GM04503 (cell line): Measurements from ENCODE around the gene CCDC27.

Experiments used
- DNase-seq: peaks from one replicate; pipeline ENCODE4 v3.0.0-alpha.2; 2012; ENCODE audit warnings: low read depth

The CCDC27 gene

DNA sequence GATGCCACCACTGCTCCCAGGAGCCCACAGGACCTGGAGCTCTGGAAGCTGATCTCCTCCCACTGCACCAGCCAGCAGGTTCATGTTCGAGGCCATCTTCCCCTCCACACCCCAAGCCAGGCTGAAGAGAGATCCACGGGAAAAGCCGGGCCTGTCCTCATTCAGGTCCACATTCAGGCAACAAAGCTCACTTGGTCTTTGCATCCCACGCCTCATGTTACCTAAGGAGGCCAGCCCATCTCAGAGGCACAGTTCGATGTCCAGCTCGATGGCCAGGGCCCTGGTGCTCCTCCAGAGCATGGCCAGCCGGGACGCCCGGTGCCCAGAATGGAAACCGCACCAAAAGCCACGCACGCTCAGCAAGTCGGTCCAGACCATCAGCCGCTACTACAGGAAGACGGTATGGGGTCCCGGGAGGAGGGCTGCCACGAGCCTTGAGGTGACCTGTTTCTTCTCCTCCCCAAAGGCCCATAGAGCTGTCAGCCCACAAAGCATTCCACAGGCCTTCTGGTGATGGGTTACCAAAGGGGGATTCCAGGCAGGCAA lies at the start of gene CCDC27:
CCDC27 (plus strand) TSS at position 51 of the 546 bp plus-strand sequence; CDS start at position 83, 32 bp downstream.
- DNase-seq = no peak

- DNase-seq = no peak
These were observed 49.7 kb upstream of the CCDC27 start for GRCh38 chr1:3702528-3702927.

DNA sequence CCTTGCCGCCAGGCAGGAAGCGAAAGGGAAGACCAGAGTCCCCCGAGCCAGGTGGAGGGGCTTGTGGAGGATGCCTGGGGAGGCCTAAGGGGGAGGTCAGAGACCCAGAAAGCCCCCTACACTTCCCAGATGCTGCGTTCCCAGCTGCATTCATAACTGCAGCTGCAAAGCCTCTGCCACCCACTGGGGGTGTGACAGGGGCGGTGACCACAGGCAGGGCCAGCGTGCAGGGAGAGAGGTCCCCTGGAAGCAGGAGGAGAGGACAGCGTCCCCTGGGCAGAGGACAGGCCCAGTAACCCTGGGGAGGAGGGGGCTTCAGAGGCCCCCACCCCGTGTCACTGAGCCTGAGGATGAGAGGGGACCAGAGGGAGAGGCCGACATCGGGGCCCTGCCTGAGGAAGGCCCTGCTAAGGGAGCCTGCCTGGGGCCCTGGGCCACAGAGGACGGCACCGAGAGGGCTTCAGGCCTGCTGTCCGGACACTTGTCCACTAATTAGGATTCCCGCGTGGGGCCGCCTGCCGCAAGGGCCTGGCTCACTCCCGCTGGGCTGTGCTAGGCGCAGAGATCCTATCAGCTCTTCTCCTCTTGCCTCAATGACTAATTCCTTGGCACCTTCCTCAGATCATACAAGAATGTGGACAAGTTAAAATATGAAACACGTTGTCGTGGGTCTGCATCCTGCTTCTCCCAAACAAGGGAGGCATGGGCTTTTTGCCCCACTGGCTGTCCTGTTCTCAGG lies 49.1 kb upstream of the CCDC27 start:
- DNase-seq = peak; percentile 23

DNA sequence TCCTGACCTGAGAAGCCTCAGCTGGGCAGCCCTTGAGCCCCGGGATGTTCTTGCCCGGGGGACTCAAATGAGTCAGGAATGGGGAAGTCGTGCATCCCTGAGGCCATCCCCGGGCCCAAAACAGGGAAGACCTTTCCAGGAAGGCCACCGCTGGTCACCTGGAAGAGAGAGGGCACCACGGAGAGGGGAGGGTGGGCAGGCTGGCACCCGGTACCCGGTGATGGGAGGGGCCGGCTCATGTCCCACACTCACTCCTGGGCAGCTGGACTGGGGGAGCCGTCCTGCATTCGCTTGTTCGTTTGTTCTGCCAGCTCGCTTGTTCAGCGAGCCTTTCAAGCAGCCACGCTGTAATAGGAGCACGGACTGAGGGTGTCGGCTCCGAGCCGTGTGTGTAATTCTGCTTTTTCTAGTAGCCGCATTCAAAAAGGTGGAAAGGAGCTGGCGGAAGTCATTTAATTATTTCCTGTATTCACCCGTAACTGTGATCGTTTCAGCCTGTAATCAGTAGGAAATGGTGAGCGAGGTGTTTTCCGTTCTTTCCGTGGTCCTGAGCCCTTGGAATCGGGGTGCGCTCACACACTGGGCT lies 48.4 kb upstream of the CCDC27 start:
- DNase-seq = no peak

GRCh38 chr1:3705341-3705950 lies 46.8 kb upstream of the CCDC27 start:
- DNase-seq = no peak

DNA sequence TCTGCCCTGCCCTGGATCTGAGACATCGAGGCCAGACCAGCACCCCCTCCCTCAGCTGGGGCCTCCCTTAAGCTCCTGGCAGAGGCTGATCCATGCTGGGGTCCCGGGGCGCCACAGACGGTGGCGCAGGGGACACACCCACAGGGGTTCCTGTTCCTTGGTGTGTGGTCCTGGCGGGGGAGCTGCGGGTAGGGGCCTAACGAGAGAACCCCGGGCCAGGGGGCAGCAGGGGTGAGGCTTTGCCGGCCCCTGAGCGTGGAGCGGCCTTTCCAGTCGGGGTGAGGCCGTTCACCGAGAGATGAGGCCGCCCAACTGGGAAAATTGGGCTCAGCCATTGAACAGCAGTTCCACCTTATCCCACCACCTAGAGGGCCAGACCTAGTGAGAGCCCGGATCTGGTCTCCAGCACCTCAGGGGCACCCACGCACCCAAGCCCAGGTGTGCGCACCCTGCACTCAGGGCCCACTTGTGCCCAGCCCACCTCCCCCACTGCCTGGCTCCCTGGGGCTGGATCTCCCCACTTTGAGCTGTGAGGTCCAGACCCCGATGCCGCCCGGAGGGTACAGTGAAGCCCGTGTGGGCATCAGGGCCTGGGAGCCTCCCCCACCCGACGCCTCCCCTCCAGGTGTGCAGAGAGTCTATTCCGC lies 45.5 kb upstream of the CCDC27 start:
- DNase-seq = no peak

GRCh38 chr1:3707298-3707938 lies 44.8 kb upstream of the CCDC27 start:
- no peak for DNase-seq

DNA sequence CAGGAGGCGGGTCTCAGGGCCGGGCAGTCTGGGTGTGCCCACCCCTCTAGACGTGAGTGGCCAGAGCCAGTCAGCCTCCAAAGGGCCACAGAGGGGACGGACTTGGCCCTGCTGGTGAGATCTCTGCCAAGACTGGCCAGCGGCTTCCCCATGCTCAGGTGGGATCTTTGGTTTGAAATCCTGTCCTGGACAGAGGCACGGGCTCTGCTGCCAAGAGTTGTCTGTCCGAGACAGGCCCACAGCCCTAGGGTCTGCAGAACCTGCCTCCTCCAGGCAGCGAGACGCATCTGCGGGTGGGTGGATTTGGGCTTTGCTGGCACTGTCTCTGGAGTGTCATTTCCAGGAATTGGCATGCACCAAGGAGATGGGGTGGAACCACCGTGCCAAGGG lies 44.3 kb upstream of the CCDC27 start:
- DNase-seq = no peak

- DNase-seq = no peak
These were observed 43.5 kb upstream of the CCDC27 start for GRCh38 chr1:3708791-3709190.

GRCh38 chr1:3710251-3710650 lies 42.0 kb upstream of the CCDC27 start:
- no peak for DNase-seq

DNA sequence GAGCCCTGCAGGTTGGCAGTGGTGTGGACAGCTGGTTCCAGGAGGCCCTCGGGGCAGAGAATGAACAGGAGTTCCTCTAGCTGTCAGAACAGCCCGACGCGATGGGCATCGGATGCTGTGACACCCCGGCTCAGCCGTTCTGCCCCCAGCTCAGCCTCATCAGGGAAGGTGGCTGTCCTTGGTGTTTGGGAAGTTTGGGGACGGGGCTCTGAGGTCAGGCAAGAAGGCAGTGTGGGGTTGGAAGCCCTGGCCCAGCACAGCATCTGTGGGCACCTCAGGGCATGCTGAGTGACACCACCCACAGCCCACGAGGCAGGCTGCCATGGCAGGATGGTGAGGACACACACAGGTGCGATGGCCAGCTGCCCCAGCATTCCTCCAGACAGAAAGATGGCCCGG lies 40.9 kb upstream of the CCDC27 start:
- no peak for DNase-seq

DNA sequence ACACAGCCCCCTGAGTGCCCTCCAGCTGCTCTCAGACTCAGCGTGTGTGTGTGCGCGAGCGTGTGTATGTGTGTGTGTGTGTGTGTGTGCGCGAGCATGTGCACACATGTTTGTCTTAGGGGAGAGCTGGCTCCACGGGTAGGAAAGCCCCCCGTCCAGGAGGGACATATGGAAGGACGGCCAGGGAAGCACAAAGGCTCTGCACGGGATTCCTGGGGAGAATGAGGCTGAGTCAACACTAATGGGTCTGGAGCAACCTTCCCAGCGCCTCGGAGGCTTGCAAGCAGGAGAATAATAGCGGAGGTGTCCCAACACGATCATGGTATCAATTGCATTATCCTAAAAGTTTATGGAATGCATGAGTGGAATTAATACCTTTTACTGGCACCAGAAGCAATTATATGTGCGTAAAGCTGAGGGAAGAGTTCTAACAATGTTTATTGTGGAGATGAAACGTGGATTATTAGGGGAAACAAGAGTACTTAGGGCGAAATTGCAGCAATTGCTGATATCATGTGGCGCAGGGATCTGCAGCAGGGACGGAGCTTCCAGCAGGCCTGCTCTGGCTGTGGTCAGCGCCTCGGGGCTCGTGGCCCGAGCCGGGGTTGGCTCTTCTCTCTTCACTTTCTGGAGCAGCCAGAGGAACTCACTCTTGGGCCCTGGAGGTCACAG lies 40.3 kb upstream of the CCDC27 start:
- DNase-seq = no peak

DNA sequence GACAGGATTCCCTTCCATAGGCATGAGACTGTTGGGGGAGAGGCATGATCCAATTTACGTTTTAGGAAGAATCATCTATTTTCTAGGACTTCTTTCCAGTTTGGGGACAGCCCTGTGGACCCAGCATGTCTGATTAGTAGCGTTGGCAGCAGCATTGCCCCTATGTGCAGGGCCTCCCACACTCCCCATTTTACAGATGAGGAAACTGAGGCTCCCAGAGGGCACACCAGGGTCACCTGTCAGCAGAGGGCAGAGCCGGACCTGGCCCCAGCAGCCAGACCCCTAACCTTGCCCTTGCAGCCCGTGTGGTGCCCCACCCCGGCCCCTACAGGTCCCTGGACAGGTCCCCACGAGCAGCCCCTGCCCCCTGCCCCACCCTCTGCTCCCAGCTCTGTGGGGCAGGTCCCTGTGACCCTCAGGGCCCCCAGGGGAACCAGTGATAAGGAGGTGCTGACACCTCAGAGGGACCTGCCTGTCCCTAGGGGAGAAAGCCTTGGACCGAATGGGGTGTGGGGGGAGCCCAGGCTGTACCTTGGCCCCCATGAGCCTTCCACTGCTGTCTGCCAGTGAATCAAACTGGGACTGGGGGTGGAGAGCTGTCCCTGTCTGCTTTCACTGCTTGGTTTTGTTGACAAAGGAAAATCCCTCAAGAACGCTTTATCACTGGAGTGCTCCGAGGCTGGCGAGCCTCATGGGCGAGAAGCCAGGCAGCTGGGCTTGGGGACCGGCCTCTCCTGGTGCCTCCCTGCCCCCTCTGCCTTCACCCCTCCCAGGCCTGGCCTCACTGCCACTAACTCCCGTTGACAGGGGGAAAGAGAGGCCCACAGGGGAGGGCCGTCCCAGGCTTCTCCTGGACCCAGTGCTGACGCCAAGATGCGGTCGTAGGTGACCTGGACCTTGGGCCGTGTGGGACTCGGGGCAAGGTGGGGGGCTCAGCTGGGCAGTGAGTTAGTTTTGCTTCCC lies 39.4 kb upstream of the CCDC27 start:
- DNase-seq = no peak

- no peak for DNase-seq
These were observed 38.4 kb upstream of the CCDC27 start for GRCh38 chr1:3713840-3714239.

- DNase-seq = no peak
These were observed 37.9 kb upstream of the CCDC27 start for GRCh38 chr1:3714284-3714741.

- no peak for DNase-seq
These were observed 37.4 kb upstream of the CCDC27 start for GRCh38 chr1:3714814-3715213.

- no peak for DNase-seq
These were observed 35.9 kb upstream of the CCDC27 start for GRCh38 chr1:3716351-3716750.

DNA sequence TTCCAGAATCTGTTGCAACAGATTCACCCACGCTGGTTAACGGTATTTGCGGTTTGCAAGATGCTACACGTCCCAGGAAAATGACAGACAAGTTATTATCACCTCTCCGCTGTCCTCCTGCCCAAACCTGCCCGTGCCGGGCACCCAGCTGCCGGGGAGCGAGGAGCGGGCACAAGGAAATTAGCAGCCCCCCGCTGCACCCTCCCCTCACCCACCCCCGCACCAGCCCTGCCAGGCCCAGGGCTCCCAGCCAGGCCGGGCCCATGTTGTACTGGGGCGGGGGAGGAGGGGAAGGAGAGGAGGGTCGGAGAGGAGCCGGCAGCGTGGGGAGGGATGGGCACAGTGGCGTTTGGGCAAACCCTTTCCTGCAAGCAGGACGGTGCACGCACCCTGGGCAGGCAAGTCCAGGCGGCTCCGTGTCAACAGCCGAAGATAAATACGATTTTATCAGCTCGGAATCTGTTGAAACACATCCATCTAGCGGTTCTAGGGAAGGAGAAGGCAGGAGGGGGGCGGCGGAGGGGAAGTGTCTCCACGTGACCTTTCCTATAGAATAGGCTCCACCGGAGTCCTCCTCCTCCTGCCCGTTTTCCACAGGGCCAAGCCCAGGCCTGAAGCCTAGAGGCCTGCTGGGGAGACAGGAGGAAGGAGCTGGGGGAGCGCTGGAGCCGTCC lies 35.1 kb upstream of the CCDC27 start:
- DNase-seq = no peak

- DNase-seq = no peak
These were observed 34.3 kb upstream of the CCDC27 start for GRCh38 chr1:3717715-3718601.
